ENCODE results near the gene AKAP5.

The AKAP5 gene

GRCh38 chr14:64496764-64497163, 31.5 kb downstream of the AKAP5 start:
- H3K27me3 ChIP-seq (ENCODE audit: insufficient read depth, low read length) = no peaks in the 10 kb centered on the region
- H3K4me3 ChIP-seq (ENCODE audit: low read depth, low read length, poor library complexity, severe bottlenecking) = no peak overlapping the region
- no peak for TF ChIP-seq CTCF (IDR thresholded peaks at IDR 0.05; ENCODE audit: low read length)
- TF ChIP-seq EZH2 (IDR thresholded peaks at IDR 0.05; ENCODE audit: borderline replicate concordance, low read length) = no peak
- no peaks in the 10 kb centered on the region for H3K9me2 ChIP-seq (ENCODE audit: low read depth, low read length)
- H3K79me2 ChIP-seq (ENCODE audit: insufficient read depth, low read length) = peaks cover 43% of the 10 kb centered on the region
- no peak overlapping the region for H2AFZ ChIP-seq (ENCODE audit: low read length)
- no peaks in the 10 kb centered on the region for H3K9me3 ChIP-seq (ENCODE audit: low read length)
- peaks cover 25% of the 10 kb centered on the region for H3K4me1 ChIP-seq (ENCODE audit: insufficient read depth, low read length, severe bottlenecking)
- H3K9ac ChIP-seq (ENCODE audit: low read length) = no peak overlapping the region
- H3K27ac ChIP-seq (ENCODE audit: low read depth, low read length, poor library complexity, severe bottlenecking) = no peak overlapping the region
- H3K4me2 ChIP-seq (ENCODE audit: low read length) = no peak overlapping the region
- H4K20me1 ChIP-seq (ENCODE audit: insufficient read depth, low read length) = no peaks in the 10 kb centered on the region
- H3F3A ChIP-seq (ENCODE audit: insufficient read depth, low read length) = no peaks in the 10 kb centered on the region
- peaks cover 38% of the 10 kb centered on the region for H3K36me3 ChIP-seq (ENCODE audit: insufficient read depth, low read length)

GRCh38 chr14:64500088-64500487, 34.8 kb downstream of the AKAP5 start:
- H3K27me3 ChIP-seq (ENCODE audit: insufficient read depth, low read length) = no peaks in the 10 kb centered on the region
- H3K9me2 ChIP-seq (ENCODE audit: low read depth, low read length) = no peaks in the 10 kb centered on the region
- no peak overlapping the region; the same call in 1 of the 2 replicates for H3K9ac ChIP-seq (ENCODE audit: low read length)
- no peaks in the 10 kb centered on the region for H4K20me1 ChIP-seq (ENCODE audit: insufficient read depth, low read length)
- H3K27ac ChIP-seq (ENCODE audit: low read depth, low read length, poor library complexity, severe bottlenecking) = no peak overlapping the region
- H3F3A ChIP-seq (ENCODE audit: insufficient read depth, low read length) = no peaks in the 10 kb centered on the region
- no peaks in the 10 kb centered on the region for H3K9me3 ChIP-seq (ENCODE audit: low read length)
- no peak for TF ChIP-seq CTCF (IDR thresholded peaks at IDR 0.05; ENCODE audit: low read length)
- TF ChIP-seq EZH2 (IDR thresholded peaks at IDR 0.05; ENCODE audit: borderline replicate concordance, low read length) = no peak
- peaks cover 51% of the 10 kb centered on the region for H3K79me2 ChIP-seq (ENCODE audit: insufficient read depth, low read length)
- no peak overlapping the region for H2AFZ ChIP-seq (ENCODE audit: low read length)
- H3K4me2 ChIP-seq (ENCODE audit: low read length) = no peak overlapping the region; the same call in 1 of the 2 replicates
- H3K36me3 ChIP-seq (ENCODE audit: insufficient read depth, low read length) = peaks cover 23% of the 10 kb centered on the region
- H3K4me3 ChIP-seq (ENCODE audit: low read depth, low read length, poor library complexity, severe bottlenecking) = no peak overlapping the region
- peaks cover 34% of the 10 kb centered on the region for H3K4me1 ChIP-seq (ENCODE audit: insufficient read depth, low read length, severe bottlenecking)

GRCh38 chr14:64501411-64502171, 36.3 kb downstream of the AKAP5 start:
- Histone ChIP-seq H3K36me3 (ENCODE audit: insufficient read depth, low read length) (peaks cover 18% of the 10 kb centered on the region; the same call in 1 of the 2 replicates), H4K20me1 (ENCODE audit: insufficient read depth, low read length) (no peaks in the 10 kb centered on the region), H3K4me1 (ENCODE audit: insufficient read depth, low read length, severe bottlenecking) (peaks cover 43% of the 10 kb centered on the region), H3K4me3 (ENCODE audit: low read depth, low read length, poor library complexity, severe bottlenecking) (peak overlapping the region; percentile 86), H3F3A (ENCODE audit: insufficient read depth, low read length) (no peaks in the 10 kb centered on the region), H3K79me2 (ENCODE audit: insufficient read depth, low read length) (peaks cover 65% of the 10 kb centered on the region), H3K9me3 (ENCODE audit: low read length) (no peaks in the 10 kb centered on the region), H3K9ac (ENCODE audit: low read length) (peak overlapping the region; percentile 95), H3K27ac (ENCODE audit: low read depth, low read length, poor library complexity, severe bottlenecking) (peak overlapping the region; percentile 96), H3K4me2 (ENCODE audit: low read length) (peak overlapping the region; percentile 75), H3K9me2 (ENCODE audit: low read depth, low read length) (no peaks in the 10 kb centered on the region), H3K27me3 (ENCODE audit: insufficient read depth, low read length) (no peaks in the 10 kb centered on the region), H2AFZ (ENCODE audit: low read length) (no peak overlapping the region)
- no peak for TF ChIP-seq CTCF (IDR thresholded peaks at IDR 0.05; ENCODE audit: low read length)
- TF ChIP-seq EZH2 (IDR thresholded peaks at IDR 0.05; ENCODE audit: borderline replicate concordance, low read length) = no peak

Data from OCI-LY1 (cell line).